Lung (tissue), 12 donors: ENCODE measurements around the gene ELF2. TPM values are rescaled to one million over a fixed set of nuclear protein-coding genes. Genes with fewer than 3 reads are reported as not detected.

Source experiments
- ATAC-seq: fragments of 200-7000 bp; cut with Tn5 transposase; one replicate; pipeline ENCODE4 v1.9.1; 2020; ENCODE audit warnings: moderate number of reproducible peaks; ENCODE audit not compliant: insufficient read depth, low FRiP score
- DNase-seq, 3 donors: peaks; one replicate each; pipeline ENCODE4 v3.0.0-alpha.2; 2013 to 2017
- H3K27ac ChIP-seq, 2 donors: one replicate each; pipeline ENCODE4 v1.5.1; 2013; ENCODE audit warnings: mild to moderate bottlenecking in 2 of 2, moderate library complexity in 2 of 2, control low read depth in 1 of 2, inconsistent platforms in 1 of 2, low read depth in 1 of 2, low read length in 1 of 2
- H3K27me3 ChIP-seq, 3 donors: one replicate each; pipeline ENCODE4 v1.5.1; 2013; ENCODE audit warnings: low read length in 2 of 3; ENCODE audit not compliant: control insufficient read depth in 3 of 3, insufficient read depth in 3 of 3
- H3K36me3 ChIP-seq, 4 donors: one replicate each; pipeline ENCODE4 v1.5.1; 2013; ENCODE audit warnings: low read length in 4 of 4, mild to moderate bottlenecking in 1 of 4, moderate library complexity in 1 of 4; ENCODE audit not compliant: control insufficient read depth in 4 of 4, insufficient read depth in 4 of 4
- H3K4me1 ChIP-seq, 5 donors: one replicate each; pipeline ENCODE4 v1.5.1; 2013; ENCODE audit warnings: low read length in 5 of 5, mild to moderate bottlenecking in 2 of 5, moderate library complexity in 1 of 5; ENCODE audit not compliant: control insufficient read depth in 5 of 5, insufficient read depth in 5 of 5
- H3K4me3 ChIP-seq: one replicate; pipeline ENCODE4 v1.5.1; 2013; ENCODE audit warnings: mild to moderate bottlenecking, control low read depth, moderate library complexity
- H3K9ac ChIP-seq, 2 donors: one replicate each; pipeline ENCODE4 v1.5.1; 2013; ENCODE audit warnings: low read length in 2 of 2, control low read depth in 1 of 2; ENCODE audit not compliant: insufficient read depth in 1 of 2
- H3K9me3 ChIP-seq, 4 donors: one replicate each; pipeline ENCODE4 v1.5.1; 2013; ENCODE audit warnings: low read length in 3 of 4, mild to moderate bottlenecking in 1 of 4, moderate library complexity in 1 of 4; ENCODE audit not compliant: control insufficient read depth in 4 of 4, insufficient read depth in 3 of 4
- WGBS, 2 donors: extraction: QIAGEN DNeasy Blood & Tissue Kit; methylation state at CpG; one replicate each; pipeline ENCODE4 v1.1.7; 2013; 5-methylcytosine and 5-hydroxymethylcytosine counted together
- polyA plus RNA-seq, 2 donors: library from polyadenylated mRNA; stranded (reverse); fragments of 200-250 nt; gene quantifications; one replicate each; pipeline ENCODE4 v1.2.1, GENCODE V29; 2013
- total RNA-seq, 2 donors: library from RNA; depleted of rRNA in 1 of 2; stranded (reverse); fragments of >200 nt in 1 of 2; gene quantifications; one replicate each; pipeline ENCODE4 v1.2.1, GENCODE V29; 2014 to 2021
- TF ChIP-seq, protein P1 (sequence below): IDR thresholded peaks from 2 replicates; pipeline ENCODE4 v1.5.1; 2012; ENCODE audit warnings: mild to moderate bottlenecking; ENCODE audit errors: control extremely low read depth, extremely low read depth
- donor health status: control.
- donor health status: control.
- donor health status: Bipolar disorder and iron deficiency.
- donor health status: healthy.
- donor health status: DM: yes; HTN: yes; CAD: no.

The ELF2 gene
- total and polyA plus RNA-seq, 4 donors, result 11.6 to 101 (median 28.7) TPM

DNA sequence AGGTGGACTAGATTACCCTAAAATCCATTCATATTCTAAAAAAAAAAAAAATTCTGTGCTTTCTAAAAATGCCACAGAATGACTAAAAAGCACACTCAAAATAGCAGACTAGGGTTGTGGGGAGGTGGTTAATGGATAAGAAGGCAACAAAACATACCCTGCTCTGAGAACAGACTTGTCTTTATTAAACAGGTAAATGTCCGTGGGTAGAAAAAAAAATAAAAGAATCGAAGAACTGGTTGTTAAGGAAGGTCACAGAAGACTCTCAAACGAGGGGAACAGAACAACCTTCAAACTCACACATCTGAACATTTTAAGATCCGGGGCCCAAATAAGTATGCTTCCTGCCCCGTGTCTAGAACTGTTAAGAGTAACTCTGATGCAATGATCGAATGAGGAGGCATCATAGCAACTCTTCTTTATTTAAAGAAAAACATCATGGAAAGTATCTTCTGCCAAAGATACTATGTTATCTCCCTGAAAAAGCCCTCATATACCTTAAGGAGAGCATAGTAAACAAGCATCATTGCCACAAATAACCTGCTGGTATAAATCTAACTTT, 68.4 kb downstream of the ELF2 start:
- Histone ChIP-seq H3K36me3 (peaks cover 0 to 3% (median 0%) of the 10 kb centered on the region in 4 donors), H3K9ac (no peak overlapping the region), H3K9me3 (no peaks in the 10 kb centered on the region), H3K27me3 (no peaks in the 10 kb centered on the region), H3K4me3 (no peak overlapping the region), H3K4me1 (peaks cover 0 to 2% (median 0%) of the 10 kb centered on the region in 5 donors), H3K27ac (no peak overlapping the region)
- ATAC-seq (no peak), DNase-seq (no peak)
- WGBS, 2 donors, result 81 to 88% methylated on average over 6 of the region's 6 CpGs
- TF ChIP-seq, protein P1, sequence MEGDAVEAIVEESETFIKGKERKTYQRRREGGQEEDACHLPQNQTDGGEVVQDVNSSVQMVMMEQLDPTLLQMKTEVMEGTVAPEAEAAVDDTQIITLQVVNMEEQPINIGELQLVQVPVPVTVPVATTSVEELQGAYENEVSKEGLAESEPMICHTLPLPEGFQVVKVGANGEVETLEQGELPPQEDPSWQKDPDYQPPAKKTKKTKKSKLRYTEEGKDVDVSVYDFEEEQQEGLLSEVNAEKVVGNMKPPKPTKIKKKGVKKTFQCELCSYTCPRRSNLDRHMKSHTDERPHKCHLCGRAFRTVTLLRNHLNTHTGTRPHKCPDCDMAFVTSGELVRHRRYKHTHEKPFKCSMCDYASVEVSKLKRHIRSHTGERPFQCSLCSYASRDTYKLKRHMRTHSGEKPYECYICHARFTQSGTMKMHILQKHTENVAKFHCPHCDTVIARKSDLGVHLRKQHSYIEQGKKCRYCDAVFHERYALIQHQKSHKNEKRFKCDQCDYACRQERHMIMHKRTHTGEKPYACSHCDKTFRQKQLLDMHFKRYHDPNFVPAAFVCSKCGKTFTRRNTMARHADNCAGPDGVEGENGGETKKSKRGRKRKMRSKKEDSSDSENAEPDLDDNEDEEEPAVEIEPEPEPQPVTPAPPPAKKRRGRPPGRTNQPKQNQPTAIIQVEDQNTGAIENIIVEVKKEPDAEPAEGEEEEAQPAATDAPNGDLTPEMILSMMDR, result no peak

DNA sequence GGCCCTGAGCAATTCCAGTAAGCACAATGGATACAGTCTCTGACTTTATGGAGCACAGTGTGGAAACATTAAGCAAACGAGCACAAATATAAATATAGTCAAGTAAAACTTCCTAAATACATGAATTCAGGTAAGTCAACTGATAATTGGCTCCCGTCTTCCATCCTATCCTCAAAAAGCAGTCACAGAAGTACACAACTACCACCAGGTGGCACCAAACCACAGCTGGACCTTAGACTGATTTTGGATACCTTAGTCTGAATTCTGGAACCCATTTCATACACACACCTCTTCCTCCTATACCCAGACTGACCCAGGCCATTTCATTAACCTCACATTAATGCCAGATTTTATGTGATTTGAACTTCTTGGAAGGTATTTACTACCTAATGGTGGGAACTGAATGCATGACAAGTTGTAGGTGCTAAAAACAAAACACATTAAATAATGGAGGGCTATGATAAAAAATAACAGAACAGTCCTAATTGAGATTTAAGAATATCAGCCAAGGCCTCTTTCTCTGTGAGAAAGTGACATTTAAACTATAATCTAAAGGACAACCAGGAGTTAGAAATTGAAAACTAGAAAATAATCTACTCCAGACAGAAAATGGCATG, 77.5 kb downstream of the ELF2 start:
- Histone ChIP-seq H3K36me3 (peaks cover 0 to 3% (median 0%) of the 10 kb centered on the region in 4 donors), H3K27ac (no peak overlapping the region), H3K9ac (no peak overlapping the region), H3K9me3 (no peaks in the 10 kb centered on the region), H3K4me1 (peaks cover 0 to 5% (median 0%) of the 10 kb centered on the region in 5 donors), H3K27me3 (no peaks in the 10 kb centered on the region), H3K4me3 (no peak overlapping the region)
- WGBS, 2 donors, result 11% methylated on average over 2 of the region's 2 CpGs
- DNase-seq (peak; percentile 75 to 91 (median 88)), ATAC-seq (peak; percentile 69)
- TF ChIP-seq, protein P1, result peak; percentile 86

DNA sequence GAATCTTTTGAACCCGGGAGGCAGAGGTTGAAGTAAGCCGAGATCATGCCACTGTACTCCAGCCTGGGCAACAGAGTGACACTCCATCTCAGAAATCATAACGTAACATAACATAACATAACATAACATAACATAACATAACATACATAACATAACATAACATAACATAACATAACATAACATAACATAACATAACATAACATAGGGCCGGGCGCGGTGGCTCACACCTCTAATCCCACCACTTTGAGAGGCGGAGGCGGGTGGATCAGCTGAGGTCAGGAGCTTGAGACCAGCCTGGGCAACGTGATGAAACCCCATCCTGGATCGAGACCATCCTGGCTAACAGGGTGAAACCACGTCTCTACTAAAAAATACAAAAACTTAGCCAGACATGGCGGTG, 84.7 kb downstream of the ELF2 start:
- H3K27me3 ChIP-seq, result no peaks in the 10 kb centered on the region
- no peaks in the 10 kb centered on the region for H3K4me1 ChIP-seq
- H3K9ac ChIP-seq, result no peak overlapping the region
- no peak overlapping the region for H3K4me3 ChIP-seq
- peaks cover 0 to 5% (median 1%) of the 10 kb centered on the region in 4 donors for H3K36me3 ChIP-seq
- DNase-seq (no peak), ATAC-seq (no peak)
- no peaks in the 10 kb centered on the region for H3K9me3 ChIP-seq
- no peak overlapping the region for H3K27ac ChIP-seq
- WGBS, 2 donors, result 81% methylated on average over 12 of the region's 12 CpGs
- TF ChIP-seq, protein P1, result no peak
